22Rv1 (cell line): ENCODE results near the gene IPP.

ENCODE experiments used
- H3K27ac ChIP-seq: fragments of 450-650 bp; 2 replicates; pipeline ENCODE4 v1.5.1; 2017
- CTCF ChIP-seq: fragments of 450-650 bp; IDR thresholded peaks from 2 replicates; pipeline ENCODE4 v1.5.1; 2017; ENCODE audit warnings: mild to moderate bottlenecking
- ZFX ChIP-seq: fragments of 450-650 bp; IDR thresholded peaks from 2 replicates; pipeline ENCODE4 v1.6.1; 2017; ENCODE audit warnings: antibody characterized with exemption, borderline replicate concordance

Gene IPP

DNA sequence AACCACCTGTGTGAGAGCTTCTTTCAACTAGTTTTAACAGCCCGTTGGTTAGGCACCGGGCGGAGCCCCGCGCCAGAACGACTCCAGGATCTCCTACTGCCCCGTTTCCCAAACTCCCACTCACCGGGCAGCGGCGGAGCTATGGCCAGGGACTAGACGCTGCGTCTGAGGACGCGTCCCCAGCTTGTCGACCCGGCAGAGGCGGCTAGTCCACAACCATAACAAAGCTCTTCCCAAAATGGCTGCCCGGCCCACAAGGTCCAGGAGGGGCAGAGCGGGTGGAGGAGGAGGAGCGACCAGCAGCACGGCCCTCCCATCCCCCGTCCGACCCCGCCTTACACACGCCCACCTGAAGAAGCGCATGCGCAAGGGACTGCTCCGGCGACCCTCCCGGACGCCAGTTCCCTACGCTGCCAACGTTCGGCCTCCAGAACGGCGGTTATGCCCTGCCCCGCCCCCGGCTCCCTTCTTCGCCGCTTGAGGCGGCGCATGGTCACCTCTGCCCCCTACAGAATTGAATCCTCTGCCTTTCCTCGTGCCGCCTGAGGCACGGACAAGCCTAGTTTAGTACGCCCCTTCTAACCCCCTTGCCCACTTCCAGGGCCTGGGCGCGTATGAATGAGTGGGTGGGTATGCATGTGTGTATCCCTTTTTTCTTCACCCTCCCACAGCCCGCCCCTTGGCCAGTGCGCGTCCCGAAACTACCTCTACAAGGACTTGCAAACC is 64.0 kb downstream of the IPP start, which contains the start of gene GPBP1L1:
TSS of gene GPBP1L1 (minus strand) at position 246 of the 726 bp plus-strand sequence. CDS start 27,446 bp downstream, outside the sequence.
- TF ChIP-seq ZFX: no peak
- TF ChIP-seq CTCF: no peak

DNA sequence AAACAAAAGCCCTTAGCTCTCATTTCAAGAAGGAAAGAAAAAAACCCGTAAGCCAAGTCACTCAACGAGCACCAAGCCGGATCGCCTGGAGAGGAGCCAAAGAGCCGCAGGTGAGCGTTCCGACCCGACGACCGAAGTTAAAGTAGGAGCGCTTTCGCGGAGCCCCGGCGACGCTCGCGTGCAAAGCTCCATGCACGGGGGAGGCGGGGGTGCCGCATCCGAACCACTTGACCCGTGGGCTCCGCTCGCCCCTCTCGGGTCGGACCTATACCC is 64.5 kb downstream of the IPP start:
- peak overlapping the region; percentile 95 for H3K27ac ChIP-seq
- TF ChIP-seq ZFX (no peak), CTCF (no peak)

More for the DNA sequence above, 64.0 kb downstream of the IPP start, which contains the start of gene GPBP1L1:
- peak within 1 kb of the TSS; percentile 95 for H3K27ac ChIP-seq

DNA sequence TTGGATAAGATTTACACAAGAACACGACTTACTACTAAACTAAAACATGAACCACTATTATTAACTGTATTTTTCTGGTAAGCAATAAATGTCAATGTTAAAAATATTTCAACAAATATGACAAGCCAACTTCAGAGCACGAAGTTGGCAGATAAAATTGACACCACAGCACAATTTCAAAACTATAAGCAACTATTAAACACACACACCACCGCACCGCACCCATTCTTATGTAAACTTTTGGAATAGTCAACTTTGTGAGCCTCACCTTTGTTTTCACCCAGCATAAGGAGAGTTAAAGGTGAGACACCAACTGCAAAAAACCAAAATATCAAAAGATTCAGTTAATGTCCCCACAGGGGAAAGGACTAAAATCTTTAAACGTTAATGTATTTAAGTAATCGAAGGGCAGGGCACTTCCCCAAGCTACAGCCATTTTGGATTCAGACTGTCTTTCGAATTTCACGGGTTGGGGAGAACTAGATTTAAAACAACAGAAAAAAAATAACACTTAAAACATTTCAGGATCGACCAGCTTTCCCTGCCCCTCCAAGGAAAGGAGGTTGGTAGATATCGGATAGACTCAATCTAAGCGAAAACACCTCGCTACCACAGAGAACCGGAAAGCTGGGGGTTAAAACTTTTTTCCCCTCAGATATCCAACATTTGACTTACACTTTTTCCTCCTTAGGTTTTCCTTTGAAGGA is 65.0 kb downstream of the IPP start:
- no peak for TF ChIP-seq CTCF
- no peak for TF ChIP-seq ZFX
- H3K27ac ChIP-seq: peak overlapping the region; percentile 95

DNA sequence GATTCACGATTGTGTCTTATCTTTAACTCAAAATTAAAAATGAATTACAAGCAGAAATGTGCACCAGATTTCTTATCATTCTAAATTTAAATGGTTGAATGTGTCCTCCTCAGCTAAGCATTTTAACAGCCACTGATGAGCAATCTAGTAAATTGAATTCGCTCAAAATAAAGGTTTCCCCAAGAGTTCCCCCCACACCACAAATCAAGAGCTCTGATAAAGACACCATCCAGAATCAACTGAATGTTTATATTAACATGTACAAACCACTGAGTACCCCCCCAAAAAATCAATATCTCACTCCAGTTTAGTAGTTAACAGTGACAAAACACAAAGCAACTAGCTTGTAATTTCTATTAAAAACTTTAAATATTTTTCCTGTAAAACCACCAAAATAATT is 66.1 kb downstream of the IPP start:
- TF ChIP-seq ZFX (no peak), CTCF (no peak)
- no peak overlapping the region for H3K27ac ChIP-seq

DNA sequence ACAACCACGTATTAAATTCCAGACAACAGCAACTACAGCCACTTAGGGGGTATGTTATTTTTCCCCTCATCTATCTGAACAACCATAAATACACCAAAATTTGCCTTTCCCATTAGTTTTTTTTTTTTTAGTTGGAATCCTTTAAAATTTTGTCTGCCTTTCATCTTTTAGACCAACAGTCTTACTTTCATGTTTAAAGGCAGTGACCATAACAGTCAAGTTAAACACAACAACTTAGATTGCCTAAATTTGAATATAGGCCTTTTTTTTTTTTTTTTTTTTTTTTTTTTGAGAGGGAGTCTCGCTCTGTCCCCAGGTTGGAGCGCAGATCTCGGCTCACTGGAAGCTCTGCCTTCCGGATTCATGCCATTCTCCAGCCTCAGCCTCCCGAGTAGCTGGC is 67.5 kb downstream of the IPP start:
- TF ChIP-seq ZFX (no peak), CTCF (no peak)
- no peak overlapping the region for H3K27ac ChIP-seq

- no peak overlapping the region for H3K27ac ChIP-seq
- TF ChIP-seq CTCF: no peak
- TF ChIP-seq ZFX: no peak
These were observed 71.3 kb downstream of the IPP start for GRCh38 chr1:45679123-45679522.

- TF ChIP-seq CTCF (no peak), ZFX (no peak)
- no peak overlapping the region for H3K27ac ChIP-seq
These were observed 72.0 kb downstream of the IPP start for GRCh38 chr1:45678489-45678888.
